ENCODE measurements around the gene WLS. TPM values are rescaled to one million over a fixed set of nuclear protein-coding genes. Genes with fewer than 3 reads are reported as not detected.

The WLS gene
- total RNA-seq, 1 donor from 2014 or later: 306 TPM

GRCh38 chr1:68227598-68227997 is 4.7 kb downstream of the WLS start:
- Mint-ChIP-seq H3K27ac (no peak overlapping the region), H3K27me3 (no peaks in the 10 kb centered on the region), H3K9me3 (no peaks in the 10 kb centered on the region), H3K36me3 (peaks cover 25% of the 10 kb centered on the region), H3K4me1 (ENCODE audit: unreplicated experiment) (peaks cover 45% of the 10 kb centered on the region), H3K4me3 (peak overlapping the region; percentile 57)
- DNase-seq (ENCODE audit: extremely low spot score, unreplicated experiment): no peak
- TF ChIP-seq, protein P1, sequence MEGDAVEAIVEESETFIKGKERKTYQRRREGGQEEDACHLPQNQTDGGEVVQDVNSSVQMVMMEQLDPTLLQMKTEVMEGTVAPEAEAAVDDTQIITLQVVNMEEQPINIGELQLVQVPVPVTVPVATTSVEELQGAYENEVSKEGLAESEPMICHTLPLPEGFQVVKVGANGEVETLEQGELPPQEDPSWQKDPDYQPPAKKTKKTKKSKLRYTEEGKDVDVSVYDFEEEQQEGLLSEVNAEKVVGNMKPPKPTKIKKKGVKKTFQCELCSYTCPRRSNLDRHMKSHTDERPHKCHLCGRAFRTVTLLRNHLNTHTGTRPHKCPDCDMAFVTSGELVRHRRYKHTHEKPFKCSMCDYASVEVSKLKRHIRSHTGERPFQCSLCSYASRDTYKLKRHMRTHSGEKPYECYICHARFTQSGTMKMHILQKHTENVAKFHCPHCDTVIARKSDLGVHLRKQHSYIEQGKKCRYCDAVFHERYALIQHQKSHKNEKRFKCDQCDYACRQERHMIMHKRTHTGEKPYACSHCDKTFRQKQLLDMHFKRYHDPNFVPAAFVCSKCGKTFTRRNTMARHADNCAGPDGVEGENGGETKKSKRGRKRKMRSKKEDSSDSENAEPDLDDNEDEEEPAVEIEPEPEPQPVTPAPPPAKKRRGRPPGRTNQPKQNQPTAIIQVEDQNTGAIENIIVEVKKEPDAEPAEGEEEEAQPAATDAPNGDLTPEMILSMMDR (conservative IDR thresholded peaks at IDR 0.05): no peak

- H3K36me3 Mint-ChIP-seq: peaks cover 25% of the 10 kb centered on the region
- H3K9me3 Mint-ChIP-seq: no peaks in the 10 kb centered on the region
- no peak for DNase-seq (ENCODE audit: extremely low spot score, unreplicated experiment)
- H3K27ac Mint-ChIP-seq: no peak overlapping the region
- no peaks in the 10 kb centered on the region for H3K27me3 Mint-ChIP-seq
- peak overlapping the region; percentile 6 for H3K4me3 Mint-ChIP-seq
- TF ChIP-seq, protein P1 (conservative IDR thresholded peaks at IDR 0.05): no peak
- peaks cover 63% of the 10 kb centered on the region for H3K4me1 Mint-ChIP-seq (ENCODE audit: unreplicated experiment)
Measured at GRCh38 chr1:68225781-68226180, 6.5 kb downstream of the WLS start.

GRCh38 chr1:68223687-68224086 is 8.6 kb downstream of the WLS start:
- H3K4me3 Mint-ChIP-seq: no peak overlapping the region
- H3K36me3 Mint-ChIP-seq: peaks cover 25% of the 10 kb centered on the region
- TF ChIP-seq, protein P1 (conservative IDR thresholded peaks at IDR 0.05): no peak
- DNase-seq (ENCODE audit: extremely low spot score, unreplicated experiment): no peak
- H3K4me1 Mint-ChIP-seq (ENCODE audit: unreplicated experiment): peaks cover 62% of the 10 kb centered on the region
- no peaks in the 10 kb centered on the region for H3K27me3 Mint-ChIP-seq
- H3K27ac Mint-ChIP-seq: no peak overlapping the region
- H3K9me3 Mint-ChIP-seq: no peaks in the 10 kb centered on the region

- H3K4me3 Mint-ChIP-seq: peak overlapping the region; percentile 75
- no peaks in the 10 kb centered on the region for H3K9me3 Mint-ChIP-seq
- DNase-seq (ENCODE audit: extremely low spot score, unreplicated experiment): no peak
- no peaks in the 10 kb centered on the region for H3K27me3 Mint-ChIP-seq
- H3K4me1 Mint-ChIP-seq (ENCODE audit: unreplicated experiment): peaks cover 58% of the 10 kb centered on the region
- peak overlapping the region; percentile 84 for H3K27ac Mint-ChIP-seq
- TF ChIP-seq, protein P1 (conservative IDR thresholded peaks at IDR 0.05): no peak
- peaks cover 25% of the 10 kb centered on the region for H3K36me3 Mint-ChIP-seq
Measured at GRCh38 chr1:68221980-68222373, 10.3 kb downstream of the WLS start.

DNA sequence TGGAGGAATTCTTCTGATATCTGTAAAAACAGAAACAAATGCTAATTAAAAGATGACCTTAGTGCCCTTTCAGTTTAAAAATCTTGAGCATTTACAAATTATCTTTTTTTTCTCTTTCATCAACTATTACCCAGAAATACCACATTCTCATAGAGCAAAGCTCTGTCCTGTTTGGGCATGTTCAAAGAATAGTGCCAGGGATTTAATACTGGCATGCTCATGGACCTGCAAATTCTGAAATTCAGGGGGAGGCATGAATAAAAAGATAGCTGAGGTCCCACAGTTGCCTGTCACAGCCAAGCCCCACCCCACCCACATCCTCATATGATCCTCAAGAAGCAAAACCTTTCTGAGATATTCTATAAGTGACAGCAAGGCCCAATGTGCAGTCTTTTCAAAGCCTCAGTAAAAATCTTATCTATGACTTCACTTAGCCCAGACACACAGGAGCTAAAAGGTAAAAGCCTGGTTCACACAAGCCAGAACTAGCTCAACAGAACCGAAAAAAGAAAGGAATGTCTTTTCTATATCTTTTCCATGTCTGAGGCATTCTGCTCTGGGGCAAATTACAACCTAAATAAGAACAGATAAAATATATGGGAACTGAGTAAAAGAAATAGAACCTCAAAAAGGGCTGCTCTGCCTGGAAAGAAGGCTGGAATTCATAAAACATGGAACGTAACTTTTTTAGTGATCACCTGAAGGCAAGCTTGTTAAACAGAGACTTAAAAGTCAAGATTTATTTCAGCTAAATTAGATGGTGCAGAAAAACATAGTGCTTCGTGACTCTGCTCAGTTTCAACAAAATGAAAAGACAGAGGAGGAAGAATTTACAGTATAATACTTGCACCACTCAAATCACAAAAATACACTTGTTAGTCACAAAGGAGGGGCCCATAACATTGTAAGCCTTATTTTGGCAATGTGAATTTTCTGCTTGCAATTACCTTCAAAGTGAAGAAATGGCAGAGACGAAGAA is 11.0 kb downstream of the WLS start:
- H3K36me3 Mint-ChIP-seq: peaks cover 20% of the 10 kb centered on the region
- H3K4me3 Mint-ChIP-seq: peak overlapping the region; percentile 75
- peaks cover 55% of the 10 kb centered on the region for H3K4me1 Mint-ChIP-seq (ENCODE audit: unreplicated experiment)
- DNase-seq (ENCODE audit: extremely low spot score, unreplicated experiment): no peak
- TF ChIP-seq, protein P1 (conservative IDR thresholded peaks at IDR 0.05): no peak
- no peaks in the 10 kb centered on the region for H3K9me3 Mint-ChIP-seq
- no peaks in the 10 kb centered on the region for H3K27me3 Mint-ChIP-seq
- H3K27ac Mint-ChIP-seq: peak overlapping the region; percentile 84

Data from type B pancreatic cell (in vitro differentiated cells).